Occipital lobe (tissue), 2 donors: ENCODE data around the gene LPAR5. TPM values are rescaled to one million over a fixed set of nuclear protein-coding genes. Genes with fewer than 3 reads are reported as not detected.
"Not testable (repeated sequence)": the region's sequence is repeated elsewhere in the genome, so short reads cannot be mapped to it uniquely, and the experiment has no call there.

Experiments
- DNase-seq: peaks from one replicate; lab custom pipeline; 2025; lab: John Stamatoyannopoulos, UW
- total RNA-seq: library from RNA; depleted of rRNA; stranded (reverse); fragments of >200 nt; gene quantifications from one replicate; pipeline ENCODE4 v1.2.3, GENCODE V29; 2014

The LPAR5 gene
- total RNA-seq, 1 donor from 2014 or later = 0.62 TPM

DNA sequence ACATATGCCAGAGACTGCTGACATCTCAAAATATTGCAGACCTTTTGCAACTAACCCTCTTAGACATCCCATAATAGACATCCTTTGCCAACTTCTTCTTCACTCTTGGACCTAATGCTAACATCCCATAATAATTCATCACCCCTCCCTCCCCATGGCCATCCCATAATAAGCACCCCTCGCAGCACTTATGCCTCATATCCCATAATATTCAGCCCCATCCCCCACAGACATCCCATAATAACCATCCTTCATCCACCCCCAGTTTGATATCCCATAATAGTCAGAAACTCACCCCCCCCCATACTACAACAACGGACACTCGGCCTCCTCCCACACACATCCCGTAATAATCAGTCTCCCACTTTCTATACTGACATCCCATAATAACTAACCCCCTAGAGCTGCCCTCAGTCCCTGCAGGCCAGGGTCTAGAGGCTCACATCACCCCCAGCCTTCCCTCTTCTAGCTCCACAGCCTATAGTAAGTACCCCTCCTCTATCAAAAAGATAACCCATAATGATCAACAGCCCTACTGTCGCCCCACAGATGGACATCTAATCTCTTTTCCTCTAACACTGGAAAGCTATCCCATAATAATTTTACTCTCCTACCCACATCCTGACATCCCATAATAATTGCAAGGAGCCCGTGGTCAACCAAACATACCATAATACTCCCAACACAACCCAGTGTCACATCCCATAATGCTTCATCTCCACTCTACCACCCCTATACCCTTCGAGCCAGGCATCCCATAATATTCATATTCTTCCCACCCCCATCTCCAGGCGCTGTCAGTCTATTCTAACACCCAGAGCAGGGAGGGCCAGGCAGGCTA, 27.8 kb downstream of the LPAR5 start:
- peak; percentile 69 for DNase-seq

DNA sequence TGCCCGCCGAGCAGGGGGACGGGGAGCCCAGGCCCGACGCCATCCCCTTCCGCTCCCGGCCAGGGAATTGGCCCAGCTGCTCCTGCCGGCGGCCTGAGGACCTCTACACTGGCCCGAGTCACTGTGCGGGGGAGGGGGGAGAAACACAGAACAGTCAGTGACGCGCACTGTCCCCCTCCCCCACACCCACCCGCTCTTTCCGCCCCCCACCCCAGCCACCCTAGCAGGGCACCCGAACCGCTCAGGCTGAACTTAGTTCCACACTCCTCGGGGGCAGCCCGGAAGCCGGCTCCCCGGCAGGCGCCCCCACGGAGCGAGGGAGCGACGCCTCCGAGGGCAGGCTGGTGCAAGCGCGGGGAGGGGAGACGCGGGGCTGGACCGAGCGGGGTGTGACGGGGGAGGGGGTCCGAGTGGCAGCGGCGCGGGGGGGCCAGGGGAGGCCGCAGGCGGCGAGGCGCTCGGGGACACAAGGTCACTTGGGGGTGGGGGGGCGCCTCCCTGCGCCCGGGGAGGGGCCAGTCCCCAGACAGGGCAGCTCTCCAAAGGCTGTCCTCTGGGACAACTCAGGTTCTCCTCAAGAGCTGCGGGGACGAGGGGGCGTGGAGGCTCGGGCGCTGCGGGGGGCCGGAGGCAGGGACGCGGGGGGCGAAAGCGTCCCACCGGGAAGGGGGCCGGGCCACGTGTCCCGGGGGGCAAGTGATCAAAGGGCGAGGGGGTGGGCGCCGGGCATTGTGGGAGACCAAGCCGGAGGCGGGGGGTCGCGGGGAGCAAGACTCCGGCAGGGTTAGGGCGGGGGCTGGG, 29.2 kb downstream of the LPAR5 start:
- peak; percentile 54 for DNase-seq

DNA sequence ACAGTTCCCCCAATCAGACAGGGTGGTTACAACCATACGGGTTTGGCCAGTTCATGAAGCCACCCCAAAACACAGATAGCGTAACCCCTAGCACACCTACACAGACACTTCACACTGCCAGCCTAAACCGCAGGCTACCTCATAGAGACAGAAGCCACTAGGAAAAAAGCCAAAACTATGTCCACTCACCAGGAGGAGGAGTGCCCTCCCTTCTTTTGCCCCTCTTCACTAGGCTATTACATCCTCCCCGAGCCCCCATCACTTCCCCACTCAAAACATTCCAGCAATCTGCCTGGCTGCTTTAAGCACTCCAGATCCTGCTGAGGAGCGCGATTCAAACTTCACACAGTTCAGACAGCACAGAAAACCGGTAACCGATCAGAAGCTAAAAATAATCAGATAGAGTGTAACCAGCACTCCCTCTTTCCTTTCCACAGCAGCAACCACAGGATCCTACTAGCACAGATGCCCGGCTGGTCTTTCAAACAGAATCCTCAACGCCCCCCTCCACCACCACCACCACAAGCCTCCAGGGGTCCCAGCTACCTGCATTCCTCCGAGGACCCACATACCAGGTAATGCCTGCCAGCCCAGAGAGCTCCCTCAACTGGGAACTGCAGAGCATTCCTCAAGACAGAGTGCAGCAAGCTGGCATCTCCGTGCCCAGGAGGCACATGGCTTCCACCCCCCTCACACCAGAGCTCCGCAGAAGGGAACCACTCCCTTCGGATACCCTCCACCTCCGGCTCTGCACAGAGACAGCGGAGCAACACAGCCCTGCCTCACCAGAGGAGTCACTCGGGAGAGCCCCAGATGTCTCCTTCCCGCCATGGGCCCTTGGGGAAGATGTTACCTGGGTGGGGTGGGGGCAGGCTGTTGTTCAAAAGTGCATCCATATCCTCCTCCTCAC, 30.1 kb downstream of the LPAR5 start:
- DNase-seq = peak; percentile 54

DNA sequence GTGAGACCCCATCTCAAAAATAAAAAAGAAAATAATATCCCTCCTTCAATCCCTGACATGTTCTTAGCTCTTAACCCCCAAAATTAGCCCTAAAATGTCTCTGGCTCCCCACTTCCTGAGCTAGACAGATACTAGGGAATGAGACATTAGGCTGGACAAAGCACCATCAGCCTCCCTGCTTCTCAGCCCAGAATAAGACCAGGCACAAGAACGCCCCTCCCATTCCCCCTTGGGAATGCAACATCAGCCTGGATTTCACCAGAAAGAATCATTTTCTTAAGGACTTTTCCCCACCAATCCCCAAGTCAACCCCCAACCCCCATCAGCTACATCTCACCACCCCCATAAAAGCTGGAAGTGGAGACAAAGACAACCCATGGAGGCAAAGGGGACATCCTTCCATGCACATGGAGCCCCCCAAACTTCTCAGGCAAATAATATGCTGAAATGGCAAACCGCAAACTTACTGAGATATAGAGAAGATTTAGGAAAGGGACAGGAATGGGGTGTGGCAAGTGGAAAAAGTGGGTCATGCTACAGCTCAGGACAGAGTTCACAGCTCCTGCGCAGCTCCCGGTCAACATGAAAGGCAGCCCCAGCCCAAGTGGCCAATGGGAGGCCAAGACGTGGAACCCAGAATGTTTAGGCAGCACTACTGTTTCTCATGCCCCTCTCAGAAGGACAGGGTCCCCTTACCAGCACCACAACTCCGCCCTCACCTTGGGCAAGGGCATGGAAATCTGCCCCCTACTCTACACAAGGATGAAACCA, 31.3 kb downstream of the LPAR5 start:
- DNase-seq = no peak

DNA sequence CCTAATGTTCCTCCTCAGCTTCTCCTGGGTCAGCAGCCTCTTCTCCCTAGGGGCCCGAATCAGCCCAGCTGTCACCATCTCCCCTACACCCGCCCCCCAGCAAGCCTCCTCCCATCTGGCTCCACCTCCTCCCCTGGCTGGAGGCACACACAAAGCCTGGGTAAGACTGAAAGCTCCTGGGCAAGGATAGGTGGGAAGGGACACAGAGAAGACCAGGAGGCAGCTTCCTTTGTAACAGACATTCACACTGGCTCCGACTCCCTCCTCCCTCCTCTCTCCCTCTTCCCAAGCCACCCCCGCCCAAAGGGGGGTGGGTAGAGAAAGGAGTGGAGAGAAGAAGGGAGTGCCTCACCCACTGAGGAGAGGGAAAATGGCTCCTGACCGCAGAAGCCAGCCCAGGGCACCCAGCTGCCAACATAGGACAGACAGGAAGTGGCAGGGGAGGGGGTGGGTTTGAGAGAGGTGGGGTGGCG, 32.6 kb downstream of the LPAR5 start:
- DNase-seq = peak; percentile 12

DNA sequence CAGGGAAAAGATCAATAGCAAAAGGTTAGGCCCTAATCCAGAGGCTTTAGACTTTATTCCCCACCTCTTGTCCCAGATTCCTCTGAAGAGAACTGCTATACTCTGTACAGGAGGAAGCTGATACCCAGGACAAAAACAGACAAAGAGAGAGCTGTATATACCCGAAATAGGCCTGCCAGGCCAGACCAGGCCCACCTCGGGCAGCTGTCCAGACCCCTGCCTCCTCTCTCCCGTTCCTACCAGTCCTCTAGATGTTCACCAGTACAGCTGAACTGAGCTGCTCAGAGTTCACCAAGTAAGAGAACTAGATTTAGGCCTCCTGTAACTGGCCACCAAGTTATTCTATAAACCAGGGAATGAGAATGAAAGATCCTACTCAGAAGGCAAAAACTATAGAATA, 33.2 kb downstream of the LPAR5 start:
- no peak for DNase-seq

DNA sequence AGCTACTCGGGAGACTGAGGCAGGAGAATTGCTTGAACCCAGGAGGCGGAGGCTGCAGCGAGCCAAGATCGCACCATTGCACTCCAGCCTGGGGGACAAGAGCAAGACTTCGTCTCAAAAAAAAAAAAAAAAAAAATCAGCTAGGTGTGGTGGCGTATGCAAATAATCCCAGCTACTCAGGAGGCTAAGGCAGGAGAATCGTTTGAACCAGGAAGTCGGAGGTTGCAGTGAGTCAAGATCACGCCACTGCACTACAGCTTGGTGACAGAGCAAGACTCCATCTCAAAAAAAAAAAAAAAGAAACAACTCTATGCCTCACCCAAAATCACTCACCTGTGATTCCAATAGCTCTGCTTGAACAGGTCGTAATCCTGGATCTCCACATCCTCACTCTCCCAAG, 40.1 kb downstream of the LPAR5 start:
- DNase-seq = not testable (repeated sequence)

DNA sequence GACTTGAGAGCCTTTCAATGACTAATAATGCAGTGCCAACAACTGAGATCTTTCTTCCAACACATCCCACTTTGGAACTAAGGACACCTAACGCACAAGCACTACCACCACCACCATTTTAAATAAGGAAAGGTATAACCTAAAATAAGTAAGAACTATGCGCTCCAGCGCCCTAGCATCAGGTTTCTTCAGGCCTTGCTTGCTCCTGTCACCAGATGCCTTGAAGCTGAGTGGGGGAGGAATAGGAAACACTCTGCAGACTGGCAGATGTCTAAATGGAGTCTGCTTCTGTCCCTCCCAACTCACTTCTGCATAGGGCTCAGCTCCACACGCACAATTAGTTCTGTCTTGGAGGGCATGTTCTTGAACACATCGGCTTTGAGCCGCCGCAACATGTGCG, 43.7 kb downstream of the LPAR5 start:
- DNase-seq = no peak

DNA sequence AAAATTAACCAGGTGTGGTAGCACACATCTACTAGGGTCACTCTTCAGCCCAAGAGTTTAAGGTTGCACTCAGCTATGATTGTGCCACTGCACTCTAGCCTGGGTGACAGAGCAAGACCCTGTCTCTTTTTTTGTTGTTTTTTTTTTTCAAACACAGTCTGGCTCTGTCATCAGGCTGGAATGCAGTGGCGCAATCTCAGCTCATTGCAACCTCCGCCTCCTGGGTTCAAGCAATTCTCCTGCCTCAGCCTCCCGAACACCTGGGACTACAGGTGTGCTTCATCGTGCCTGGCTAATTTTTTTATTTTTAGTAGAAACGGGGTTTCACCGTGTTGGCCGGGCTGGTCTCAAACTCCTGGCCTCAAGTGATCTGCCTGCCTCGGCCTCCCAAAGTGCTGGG, 49.2 kb downstream of the LPAR5 start:
- DNase-seq = not testable (repeated sequence)

DNA sequence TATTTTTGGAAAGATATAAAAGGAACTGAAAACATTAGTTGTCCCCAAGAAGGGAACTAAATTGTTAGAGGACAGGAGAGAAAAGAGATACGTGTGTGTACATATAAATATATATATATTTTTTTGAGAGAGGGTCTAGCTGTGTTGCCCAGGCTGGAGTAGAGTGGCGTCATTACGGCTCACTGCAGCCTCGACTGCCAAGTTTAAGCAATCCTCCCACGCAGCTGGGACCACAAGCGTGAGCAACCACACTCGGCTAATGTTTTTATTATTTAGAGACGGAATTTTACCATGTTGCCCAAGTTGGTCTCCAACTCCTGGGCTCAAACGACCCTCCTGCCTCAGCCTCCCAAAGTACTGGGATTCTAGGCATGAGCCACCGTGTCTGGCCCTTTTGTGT, 51.5 kb downstream of the LPAR5 start:
- no peak for DNase-seq

DNA sequence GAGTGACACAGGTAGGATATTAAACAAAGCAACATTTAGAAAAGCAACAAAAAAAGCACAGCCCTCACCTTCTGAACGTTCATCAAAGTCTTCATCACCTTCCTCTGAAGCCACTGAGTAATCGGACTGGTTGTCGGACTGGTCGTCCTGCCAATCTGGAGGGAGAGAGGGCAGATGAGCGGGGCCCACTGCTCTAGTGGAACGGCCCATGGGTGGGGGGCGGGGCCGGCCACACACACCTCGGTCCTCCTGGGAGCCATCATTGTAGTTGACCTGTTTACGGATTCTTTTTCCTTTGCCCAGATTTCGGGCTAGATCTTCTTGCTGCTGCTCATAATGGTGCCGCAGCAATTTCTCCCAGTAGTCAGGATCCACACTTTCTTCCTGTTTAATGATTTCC, 52.8 kb downstream of the LPAR5 start:
- DNase-seq = no peak

DNA sequence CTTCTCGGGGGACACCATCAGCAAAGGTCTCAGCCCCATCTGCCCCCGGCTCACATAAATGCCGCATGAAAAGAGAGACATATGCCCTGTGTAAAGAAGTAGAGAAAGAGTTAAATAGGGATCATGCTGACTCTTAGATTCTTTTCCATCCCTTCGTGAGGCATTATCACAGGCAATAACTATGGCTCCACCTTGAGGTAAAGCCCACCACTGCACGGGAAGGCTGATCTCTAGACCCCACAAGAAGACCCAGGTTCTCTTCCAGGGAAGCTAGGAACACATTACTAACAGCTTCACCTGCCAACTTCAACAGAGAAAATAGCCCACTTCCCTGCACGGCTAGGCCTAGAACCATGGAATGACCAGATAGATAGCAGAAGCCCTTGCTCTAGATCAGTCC, 53.6 kb downstream of the LPAR5 start:
- no peak for DNase-seq

DNA sequence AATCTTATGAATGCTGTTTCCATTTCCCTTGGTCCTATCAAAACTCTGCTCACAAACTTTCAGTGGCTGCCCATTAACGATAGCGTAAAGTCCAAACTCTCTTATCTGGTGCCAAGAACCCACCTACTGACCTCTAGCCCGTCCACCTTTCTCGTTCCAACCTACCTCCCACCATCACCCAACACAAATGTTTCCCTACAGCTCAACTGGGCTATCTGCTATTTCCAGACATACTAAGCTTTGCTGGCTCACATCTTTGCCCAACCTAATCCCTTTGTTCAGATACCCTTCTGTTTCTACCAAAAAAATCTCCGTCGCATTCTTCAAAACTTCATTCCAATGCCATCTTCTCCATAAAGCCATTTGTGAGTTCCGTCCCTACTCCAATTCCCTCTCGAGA, 60.1 kb downstream of the LPAR5 start:
- no peak for DNase-seq

DNA sequence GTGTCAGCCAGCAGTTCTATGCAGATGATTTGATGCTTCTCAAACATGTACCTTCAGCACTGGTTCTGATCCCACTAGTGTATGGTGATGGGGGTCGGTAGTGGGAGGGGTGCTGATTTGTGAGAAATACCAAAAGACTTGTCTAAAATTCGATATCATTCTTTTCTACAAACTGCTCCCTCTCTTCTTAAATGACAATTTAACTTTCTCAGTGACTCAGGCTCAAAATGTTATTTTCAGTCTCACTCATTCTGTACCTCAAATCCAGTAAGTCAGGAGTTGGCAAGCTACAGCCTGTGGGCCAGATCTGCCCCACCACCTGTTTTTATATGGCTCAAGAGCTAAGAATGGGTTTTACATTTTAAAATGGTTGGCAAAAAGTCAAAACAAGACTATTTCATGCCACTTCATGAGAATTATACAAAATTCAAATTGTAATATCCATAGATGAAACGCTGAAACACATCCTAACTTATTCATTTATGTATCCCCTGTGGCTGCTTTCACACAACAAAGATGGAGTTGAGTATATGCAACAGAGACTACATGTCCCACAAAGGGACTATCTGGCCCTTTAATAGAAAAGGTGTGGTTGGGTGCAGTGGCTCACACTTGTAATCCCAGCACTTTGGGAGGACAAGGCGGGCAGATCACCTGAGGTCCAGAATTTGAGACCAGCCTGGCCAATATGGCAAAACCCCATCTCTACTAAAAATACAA, 61.0 kb downstream of the LPAR5 start:
- DNase-seq = no peak

DNA sequence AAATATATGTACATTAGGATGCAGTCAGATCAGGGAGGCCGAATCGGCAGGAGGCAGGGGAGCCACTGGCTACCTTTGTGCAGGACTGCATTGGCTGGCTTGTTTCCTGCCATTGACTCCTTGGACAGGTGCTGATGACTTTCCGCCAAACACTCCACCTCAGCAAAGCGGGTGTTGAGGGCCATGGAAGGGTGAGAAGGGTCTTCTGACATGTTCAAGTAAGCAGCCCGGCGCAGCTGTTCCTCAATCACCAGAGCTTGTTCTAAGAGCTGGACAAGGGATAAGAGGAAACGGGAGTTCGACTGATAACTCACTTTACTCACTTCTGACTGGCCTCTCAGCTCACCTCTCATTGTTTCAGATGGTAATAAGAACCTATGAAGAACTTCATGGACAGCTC, 62.8 kb downstream of the LPAR5 start:
- DNase-seq = no peak

DNA sequence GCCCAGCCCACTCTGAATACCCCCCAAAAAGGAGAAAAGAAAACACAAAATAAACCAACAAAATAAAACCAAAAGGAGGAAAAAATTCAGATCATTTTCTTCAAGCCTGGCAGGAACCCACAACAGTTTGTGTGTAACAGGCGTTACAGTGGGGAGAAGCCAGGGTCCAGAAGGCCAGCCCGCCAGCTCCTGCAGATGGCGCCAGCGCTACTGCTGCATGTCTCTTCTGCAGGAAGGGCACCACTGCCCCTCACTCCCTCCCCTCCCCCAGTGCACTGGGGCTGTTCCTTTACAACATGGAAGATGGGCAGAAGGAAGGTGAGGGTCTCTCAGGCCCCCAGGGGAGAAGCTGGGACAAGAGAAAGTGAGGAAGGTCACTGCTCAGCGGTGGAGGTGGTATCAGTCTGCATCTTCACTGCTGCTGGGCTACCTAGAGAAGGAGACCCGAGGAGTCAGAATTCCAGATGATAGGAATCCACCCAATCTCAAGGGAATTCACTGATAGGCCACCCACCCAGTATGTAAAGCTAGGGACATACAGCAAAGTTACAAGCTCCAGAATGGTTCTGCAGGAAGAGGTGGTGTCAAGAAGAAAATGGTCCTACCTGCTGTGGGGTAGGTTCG, 65.4 kb downstream of the LPAR5 start:
- DNase-seq = no peak

DNA sequence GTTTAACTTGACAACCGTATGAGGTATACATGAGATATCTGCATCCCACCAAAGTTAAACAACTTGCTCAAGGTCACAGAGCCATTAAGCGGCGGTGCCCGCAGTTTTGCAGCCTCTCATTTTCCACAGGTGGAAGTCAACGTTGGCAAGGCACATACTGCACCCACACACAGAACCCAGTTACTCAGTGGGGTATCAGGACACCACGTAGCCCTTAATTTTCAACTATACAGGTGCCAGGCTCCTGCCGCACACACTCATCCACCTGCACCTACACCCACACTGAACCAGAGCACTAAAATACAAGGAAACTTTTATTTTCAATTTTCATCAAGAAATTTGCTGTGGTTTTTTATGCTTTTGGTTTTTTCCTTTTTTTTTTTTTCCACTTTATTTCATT, 66.0 kb downstream of the LPAR5 start:
- DNase-seq = no peak

DNA sequence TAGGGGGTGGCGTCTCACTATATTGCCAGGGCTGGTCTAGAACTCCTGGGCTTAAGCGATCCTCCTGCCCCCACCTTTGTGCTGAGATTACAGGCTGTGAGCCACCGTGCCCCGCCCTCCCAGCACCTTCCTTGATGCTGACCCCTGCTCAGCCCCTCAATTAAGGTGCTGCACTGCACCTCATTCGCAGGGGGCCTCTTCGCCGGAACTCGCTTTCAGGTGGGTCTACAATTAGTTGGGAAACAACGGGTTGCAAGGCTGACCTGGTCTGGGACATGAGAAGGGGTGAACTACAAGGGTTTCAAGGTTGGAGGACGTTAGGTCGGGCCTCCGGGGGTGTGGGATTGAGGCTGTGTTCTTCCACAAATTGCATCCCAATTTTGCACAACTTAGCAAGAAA, 66.4 kb downstream of the LPAR5 start:
- DNase-seq = no peak
